ENCODE data around the gene RPP38.

The RPP38 gene

DNA sequence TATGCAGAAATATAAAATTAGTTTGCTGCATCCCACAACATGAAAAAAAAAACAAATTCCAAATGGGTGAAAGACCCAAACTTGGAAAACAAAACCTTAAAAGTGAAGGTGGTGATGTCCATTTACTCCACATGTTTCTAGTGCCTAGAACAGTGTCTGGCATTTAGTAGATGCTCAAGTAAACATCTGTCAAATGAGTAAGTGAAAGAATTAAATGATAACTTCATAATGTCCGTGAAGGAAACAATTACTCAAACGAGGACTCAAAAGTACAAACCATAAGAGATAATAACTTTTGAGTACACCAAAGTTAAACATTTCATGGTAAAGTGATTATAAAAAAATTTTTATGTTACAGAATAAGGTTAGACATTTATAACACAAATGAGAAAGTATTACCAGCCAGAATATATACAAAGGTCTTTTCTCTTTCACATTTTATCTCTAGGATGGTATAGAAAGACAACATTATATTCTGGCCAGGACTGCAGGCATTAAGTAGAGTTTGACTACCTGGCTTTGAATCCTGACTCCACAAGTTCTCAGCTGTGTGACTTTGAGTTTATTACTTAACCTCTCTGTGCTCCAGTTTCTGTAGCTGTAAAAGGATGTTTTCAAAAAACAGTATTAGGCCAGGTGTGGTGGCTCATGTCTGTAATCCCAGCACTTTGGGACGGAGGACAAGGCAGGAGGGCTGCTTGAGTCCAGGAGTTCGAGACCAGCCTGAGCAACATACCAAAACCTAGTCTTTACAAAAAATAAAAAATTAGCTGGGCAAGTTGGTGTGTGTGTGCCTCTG, 50.6 kb downstream of the RPP38 start:
- no peak overlapping the region for H3K4me3 ChIP-seq (ENCODE audit: low read depth, low read length)
- DNase-seq (ENCODE audit: low read depth): no peak
- TF ChIP-seq, protein P1, sequence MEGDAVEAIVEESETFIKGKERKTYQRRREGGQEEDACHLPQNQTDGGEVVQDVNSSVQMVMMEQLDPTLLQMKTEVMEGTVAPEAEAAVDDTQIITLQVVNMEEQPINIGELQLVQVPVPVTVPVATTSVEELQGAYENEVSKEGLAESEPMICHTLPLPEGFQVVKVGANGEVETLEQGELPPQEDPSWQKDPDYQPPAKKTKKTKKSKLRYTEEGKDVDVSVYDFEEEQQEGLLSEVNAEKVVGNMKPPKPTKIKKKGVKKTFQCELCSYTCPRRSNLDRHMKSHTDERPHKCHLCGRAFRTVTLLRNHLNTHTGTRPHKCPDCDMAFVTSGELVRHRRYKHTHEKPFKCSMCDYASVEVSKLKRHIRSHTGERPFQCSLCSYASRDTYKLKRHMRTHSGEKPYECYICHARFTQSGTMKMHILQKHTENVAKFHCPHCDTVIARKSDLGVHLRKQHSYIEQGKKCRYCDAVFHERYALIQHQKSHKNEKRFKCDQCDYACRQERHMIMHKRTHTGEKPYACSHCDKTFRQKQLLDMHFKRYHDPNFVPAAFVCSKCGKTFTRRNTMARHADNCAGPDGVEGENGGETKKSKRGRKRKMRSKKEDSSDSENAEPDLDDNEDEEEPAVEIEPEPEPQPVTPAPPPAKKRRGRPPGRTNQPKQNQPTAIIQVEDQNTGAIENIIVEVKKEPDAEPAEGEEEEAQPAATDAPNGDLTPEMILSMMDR (conservative IDR thresholded peaks at IDR 0.05; ENCODE audit: low read depth, low read length): no peak

DNA sequence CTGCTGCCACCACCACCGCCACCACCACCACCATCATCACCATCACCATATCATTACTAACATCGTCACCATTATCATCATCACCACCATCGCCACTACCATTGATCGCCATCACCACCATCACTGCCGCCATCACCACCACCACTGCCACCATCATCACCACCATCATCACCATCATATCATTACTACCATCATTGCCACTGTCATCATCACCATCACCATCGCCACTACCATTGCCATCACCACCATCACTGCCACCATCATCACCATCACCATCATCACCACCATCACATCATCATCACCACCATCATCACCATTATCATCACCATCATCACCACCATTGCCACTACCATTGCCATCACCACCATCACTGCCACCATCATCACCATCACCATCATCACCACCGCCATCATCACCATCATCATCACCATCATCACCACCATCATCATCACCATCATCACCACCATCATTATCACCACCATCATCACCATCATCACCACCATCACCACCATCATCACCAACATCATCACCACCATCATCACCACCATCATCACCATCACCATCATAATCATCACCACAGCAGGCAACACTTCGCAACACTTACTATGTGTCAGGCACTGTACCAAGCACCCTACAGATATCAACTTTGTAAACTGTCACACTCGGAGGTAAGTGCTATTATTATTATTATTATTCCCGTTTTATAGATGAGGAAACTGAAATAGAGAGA, 52.1 kb downstream of the RPP38 start:
- TF ChIP-seq, protein P1 (conservative IDR thresholded peaks at IDR 0.05; ENCODE audit: low read depth, low read length): no peak
- H3K4me3 ChIP-seq (ENCODE audit: low read depth, low read length): no peak overlapping the region

GRCh38 chr10:15150563-15150962, 53.4 kb downstream of the RPP38 start:
- DNase-seq (ENCODE audit: low read depth): no peak
- H3K4me3 ChIP-seq (ENCODE audit: low read depth, low read length): no peak overlapping the region
- TF ChIP-seq, protein P1 (conservative IDR thresholded peaks at IDR 0.05; ENCODE audit: low read depth, low read length): no peak

More for the DNA sequence above, 52.1 kb downstream of the RPP38 start:
- DNase-seq (ENCODE audit: low read depth): no peak

DNA sequence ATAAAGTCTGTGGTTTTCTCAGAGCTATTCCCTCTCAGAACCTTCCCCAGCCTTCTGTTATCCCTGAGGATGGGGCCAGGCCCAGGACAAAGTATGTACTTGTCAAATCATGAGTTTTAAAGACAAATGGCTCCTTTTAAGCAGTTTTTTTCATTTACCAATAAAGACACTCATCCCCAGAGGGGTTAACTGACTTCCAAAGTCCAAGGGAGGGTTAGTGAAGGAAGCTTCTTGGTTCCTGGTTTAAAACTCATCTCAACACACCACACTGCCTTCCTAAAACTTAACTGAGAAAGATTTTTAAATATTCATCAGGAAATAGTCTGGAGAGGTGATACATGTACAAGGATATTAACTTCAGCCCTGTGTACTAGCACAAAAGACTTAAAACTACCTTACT, 55.4 kb downstream of the RPP38 start:
- TF ChIP-seq, protein P1 (conservative IDR thresholded peaks at IDR 0.05; ENCODE audit: low read depth, low read length): no peak
- DNase-seq (ENCODE audit: low read depth): no peak
- no peak overlapping the region for H3K4me3 ChIP-seq (ENCODE audit: low read depth, low read length)

Measured in choroid plexus epithelial cell (primary cell).